Omental fat pad (tissue), 4 donors: ENCODE data around the gene TMEM201. TPM values are rescaled to one million over a fixed set of nuclear protein-coding genes. Genes with fewer than 3 reads are reported as not detected.

ENCODE experiments used
- ATAC-seq: fragments of 150-250 bp; one replicate; pipeline ENCODE4 v1.9.1; 2016; ENCODE audit warnings: mild to moderate bottlenecking, moderate library complexity; ENCODE audit not compliant: low FRiP score
- DNase-seq: peaks from one replicate; pipeline ENCODE4 v3.0.0-alpha.2; 2019; ENCODE audit warnings: low spot score
- total RNA-seq, 4 donors: library from RNA; depleted of rRNA; stranded (reverse); fragments of >200 nt; gene quantifications; one replicate each; pipeline ENCODE4 v1.1.0, GENCODE V29; 2016
- TF ChIP-seq, protein P1 (sequence below), 3 donors: fragments of 450-650 bp; IDR thresholded peaks; one replicate each; pipeline ENCODE4 v1.5.1; 2016 to 2017; ENCODE audit warnings: antibody characterized with exemption in 3 of 3, mild to moderate bottlenecking in 3 of 3, moderate library complexity in 2 of 3

The TMEM201 gene, protein sequence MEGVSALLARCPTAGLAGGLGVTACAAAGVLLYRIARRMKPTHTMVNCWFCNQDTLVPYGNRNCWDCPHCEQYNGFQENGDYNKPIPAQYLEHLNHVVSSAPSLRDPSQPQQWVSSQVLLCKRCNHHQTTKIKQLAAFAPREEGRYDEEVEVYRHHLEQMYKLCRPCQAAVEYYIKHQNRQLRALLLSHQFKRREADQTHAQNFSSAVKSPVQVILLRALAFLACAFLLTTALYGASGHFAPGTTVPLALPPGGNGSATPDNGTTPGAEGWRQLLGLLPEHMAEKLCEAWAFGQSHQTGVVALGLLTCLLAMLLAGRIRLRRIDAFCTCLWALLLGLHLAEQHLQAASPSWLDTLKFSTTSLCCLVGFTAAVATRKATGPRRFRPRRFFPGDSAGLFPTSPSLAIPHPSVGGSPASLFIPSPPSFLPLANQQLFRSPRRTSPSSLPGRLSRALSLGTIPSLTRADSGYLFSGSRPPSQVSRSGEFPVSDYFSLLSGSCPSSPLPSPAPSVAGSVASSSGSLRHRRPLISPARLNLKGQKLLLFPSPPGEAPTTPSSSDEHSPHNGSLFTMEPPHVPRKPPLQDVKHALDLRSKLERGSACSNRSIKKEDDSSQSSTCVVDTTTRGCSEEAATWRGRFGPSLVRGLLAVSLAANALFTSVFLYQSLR
- 10 to 100 TPM in 1 of 4 donors, 1 to 10 TPM in 3; 4.5 to 13.1 (median 6.8) TPM for total RNA-seq

DNA sequence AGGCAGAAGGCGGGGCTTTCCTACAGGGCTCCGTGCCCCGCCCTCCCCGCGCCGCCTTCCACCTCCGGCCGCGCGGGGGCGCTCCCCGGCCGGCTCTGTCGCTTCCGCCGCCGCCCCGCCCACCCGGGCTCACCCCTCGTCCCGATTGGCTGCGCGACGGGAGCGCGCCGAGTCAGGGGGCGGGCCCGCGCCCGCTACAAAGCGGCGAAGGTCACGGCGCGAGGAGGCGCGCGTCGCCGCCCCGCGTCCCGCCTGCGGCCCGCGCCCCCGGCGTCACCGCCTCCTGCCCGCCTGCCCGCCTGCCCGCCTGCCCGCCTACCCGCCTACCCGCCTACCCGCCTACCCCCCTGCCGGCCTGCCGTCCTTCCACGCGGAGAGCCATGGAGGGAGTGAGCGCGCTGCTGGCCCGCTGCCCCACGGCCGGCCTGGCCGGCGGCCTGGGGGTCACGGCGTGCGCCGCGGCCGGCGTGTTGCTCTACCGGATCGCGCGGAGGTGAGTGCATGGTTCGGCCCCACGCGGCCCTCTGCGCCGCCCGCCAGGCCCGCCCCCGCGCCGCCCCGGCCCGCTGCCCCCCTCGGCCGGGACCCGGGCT is at the start of gene TMEM201:
Gene TMEM201, plus strand, starts transcription at position 361 of the 593 bp plus-strand sequence. Its CDS starts 20 bp downstream, at position 381.
- TF ChIP-seq, protein P1, sequence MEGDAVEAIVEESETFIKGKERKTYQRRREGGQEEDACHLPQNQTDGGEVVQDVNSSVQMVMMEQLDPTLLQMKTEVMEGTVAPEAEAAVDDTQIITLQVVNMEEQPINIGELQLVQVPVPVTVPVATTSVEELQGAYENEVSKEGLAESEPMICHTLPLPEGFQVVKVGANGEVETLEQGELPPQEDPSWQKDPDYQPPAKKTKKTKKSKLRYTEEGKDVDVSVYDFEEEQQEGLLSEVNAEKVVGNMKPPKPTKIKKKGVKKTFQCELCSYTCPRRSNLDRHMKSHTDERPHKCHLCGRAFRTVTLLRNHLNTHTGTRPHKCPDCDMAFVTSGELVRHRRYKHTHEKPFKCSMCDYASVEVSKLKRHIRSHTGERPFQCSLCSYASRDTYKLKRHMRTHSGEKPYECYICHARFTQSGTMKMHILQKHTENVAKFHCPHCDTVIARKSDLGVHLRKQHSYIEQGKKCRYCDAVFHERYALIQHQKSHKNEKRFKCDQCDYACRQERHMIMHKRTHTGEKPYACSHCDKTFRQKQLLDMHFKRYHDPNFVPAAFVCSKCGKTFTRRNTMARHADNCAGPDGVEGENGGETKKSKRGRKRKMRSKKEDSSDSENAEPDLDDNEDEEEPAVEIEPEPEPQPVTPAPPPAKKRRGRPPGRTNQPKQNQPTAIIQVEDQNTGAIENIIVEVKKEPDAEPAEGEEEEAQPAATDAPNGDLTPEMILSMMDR (IDR thresholded peaks at IDR 0.05), result peak in 1 of 3 donors; percentile 2
- ATAC-seq (peak; percentile 96), DNase-seq (peak; percentile 64)

DNA sequence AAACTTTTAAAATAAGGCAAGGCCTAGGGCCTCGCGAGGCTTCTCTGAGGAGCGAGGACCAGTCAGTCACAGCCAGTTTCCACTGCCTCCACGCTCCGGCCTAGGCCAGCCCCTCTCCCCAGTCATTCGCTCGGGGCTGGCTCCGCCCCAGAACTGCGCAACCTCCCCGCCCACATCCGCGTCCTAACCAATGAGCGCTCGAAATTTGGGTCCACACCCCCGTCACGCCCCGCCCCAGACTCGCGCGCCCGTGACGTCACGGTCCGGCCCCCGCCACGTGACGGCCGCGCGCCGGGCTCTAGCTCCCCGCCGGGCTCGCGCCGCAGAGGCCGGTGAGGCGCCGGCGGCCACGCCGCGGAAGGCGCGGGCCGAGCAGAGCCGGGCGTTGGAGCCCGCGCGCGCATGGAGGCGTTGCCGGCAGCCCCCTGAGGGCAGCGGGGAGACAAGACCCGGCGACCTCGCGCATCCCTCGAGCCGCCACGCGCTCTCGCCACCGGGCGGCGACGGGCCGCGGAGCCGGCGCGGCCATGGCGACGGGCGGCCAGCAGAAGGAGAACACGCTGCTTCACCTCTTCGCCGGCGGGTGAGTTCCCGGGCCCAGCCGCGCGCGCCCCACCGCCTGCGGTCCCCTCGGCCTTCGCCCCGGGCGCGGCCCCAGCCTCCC is 49.4 kb upstream of the TMEM201 start, which contains the start of gene SLC25A33:
Gene SLC25A33, plus strand, starts transcription at position 301 of the 664 bp plus-strand sequence. Its CDS starts 227 bp downstream, at position 528.
- TF ChIP-seq, protein P1 (IDR thresholded peaks at IDR 0.05), result no peak
- peak; percentile 99 for ATAC-seq
- peak; percentile 95 for DNase-seq

DNA sequence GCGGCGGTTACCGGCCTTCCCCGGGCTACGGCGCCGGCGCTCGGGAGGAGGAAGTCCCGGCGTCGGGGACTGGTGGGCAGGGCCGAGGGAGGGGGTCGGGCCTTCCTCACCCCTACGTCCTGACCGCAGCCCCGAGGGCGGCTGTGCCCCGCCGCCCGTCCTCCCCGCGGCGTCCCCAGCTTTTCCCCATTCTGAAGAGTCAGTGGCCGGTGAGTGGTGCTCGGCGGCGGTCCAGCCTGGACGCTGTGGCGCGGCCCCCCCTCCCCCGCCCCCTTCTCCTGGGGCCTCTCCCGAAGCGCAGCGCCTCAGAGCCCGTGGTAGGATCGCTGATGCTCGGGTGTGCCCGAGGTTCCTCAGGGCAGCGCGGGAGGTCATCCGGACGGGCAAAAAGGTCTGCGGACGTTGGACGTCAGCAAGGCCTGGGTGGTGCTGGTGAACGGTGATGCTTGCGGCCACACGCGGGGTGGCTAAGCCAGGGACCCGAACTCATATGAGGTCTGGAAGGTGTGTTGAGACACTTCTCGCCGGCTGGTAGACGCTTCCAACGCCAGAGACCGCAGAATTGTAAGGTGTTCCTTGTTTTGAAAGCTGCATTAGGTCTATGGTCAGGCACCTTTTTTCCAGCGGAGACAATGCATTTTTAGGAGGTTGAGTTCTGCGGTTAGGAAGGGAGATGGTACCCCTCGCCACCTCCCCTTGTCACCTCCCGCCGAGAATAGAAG is 48.7 kb upstream of the TMEM201 start:
- TF ChIP-seq, protein P1 (IDR thresholded peaks at IDR 0.05), result no peak
- peak; percentile 57 for ATAC-seq
- no peak for DNase-seq

DNA sequence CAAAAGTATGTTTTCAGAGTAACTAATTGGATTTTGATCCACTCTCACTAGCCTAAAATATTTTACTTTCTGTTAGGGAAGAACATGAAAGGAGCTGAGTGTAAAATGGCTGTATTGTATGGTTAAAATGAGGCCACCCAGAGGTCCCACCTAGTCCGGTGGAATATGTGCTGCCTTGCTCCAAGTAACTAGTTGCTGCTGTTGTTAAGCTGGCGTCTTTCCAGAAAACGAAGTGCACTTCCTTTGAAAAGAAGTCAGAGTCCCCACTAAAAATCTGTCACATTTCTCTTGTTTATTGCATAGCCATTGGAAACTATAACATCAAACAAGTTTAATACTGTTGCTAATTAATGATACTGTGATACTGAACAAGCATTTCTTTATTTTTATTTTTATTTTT is 46.3 kb upstream of the TMEM201 start:
- no peak for ATAC-seq
- no peak for DNase-seq
- TF ChIP-seq, protein P1 (IDR thresholded peaks at IDR 0.05), result no peak

DNA sequence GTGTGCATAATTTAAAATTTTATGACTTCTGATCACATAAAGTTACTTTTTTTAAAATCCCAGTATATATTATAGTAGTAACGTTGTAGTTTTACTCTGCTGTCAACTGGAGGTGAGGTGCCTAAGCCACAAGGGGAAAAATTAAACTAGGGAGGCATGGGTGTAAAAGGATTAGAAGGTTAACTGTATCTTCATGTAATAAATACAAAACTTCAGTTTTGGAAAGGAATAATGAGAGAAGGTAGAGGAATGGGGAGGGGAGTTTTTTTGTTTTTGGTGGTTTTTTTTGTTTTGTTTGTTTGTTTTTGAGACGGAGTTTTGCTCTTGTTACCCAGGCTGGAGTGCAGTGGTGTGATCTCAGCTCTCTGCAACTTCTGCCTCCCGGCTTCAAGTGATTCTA is 43.8 kb upstream of the TMEM201 start:
- DNase-seq (no peak), ATAC-seq (no peak)
- TF ChIP-seq, protein P1 (IDR thresholded peaks at IDR 0.05), result no peak

DNA sequence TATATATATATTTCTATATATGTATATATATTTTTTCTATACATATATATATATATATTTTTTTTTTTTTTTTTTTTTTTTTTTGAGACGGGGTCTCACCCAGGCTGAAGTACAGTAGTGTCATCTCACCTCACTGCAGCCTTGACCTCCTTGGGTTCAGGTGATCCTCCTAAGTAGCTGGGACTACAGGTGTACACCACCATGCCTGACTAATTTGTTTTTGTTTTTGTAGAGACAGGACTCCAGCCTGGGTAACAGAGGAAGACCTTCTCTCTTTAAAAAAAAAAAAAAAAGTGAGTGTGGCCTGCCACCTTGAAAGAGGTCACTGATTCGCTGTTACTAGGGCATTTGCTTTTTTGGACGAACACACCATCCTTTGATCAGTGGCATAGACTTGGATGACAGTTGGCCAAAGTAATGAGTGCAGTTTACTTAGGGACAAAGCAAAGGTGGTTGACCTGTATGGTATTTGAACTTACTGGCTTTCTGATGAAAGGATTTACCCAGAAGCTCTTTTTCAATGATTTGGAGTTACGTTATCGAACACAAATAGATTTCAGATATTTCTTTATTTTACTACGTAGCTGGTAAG is 38.7 kb upstream of the TMEM201 start:
- no peak for DNase-seq
- no peak for ATAC-seq
- TF ChIP-seq, protein P1 (IDR thresholded peaks at IDR 0.05), result no peak
